HepG2 (cell line): Measurements from ENCODE around the gene ANGPTL2. TPM values are rescaled to one million over a fixed set of nuclear protein-coding genes. Genes with fewer than 3 reads are reported as not detected.

Source experiments
- ATAC-seq: fragments of 200-7000 bp; cut with Tn5 transposase; 3 replicates; pipeline ENCODE4 v1.9.1; 2020; ENCODE audit warnings: mild to moderate bottlenecking, moderate library complexity
- BruUV-seq: library from RNA; stranded (reverse); fragments of 400-500 nt; replicated peaks from 2 replicates; lab custom pipeline; 2021; lab: Mats Ljungman, UMichigan
- CTCF ChIA-PET: fragments of 300-600 bp; formaldehyde crosslinking; extraction: SDS; loops from one replicate; lab custom pipeline; 2021; ENCODE audit warnings: low total read pairs, inconsistent platforms, low intra/inter-chr PET ratio; lab: Yijun Ruan, JAX
- POLR2A ChIA-PET: fragments of 350-600 bp; sonication (Branson Sonifier 250); formaldehyde crosslinking; loops from one replicate; lab custom pipeline; 2020; ENCODE audit warnings: antibody characterized with exemption, inconsistent platforms; lab: Yijun Ruan, JAX
- DNase-seq: peaks from one replicate; pipeline ENCODE4 v3.0.0-alpha.2; 2015; ENCODE audit warnings: low spot score
- FAIRE-seq: peaks from 3 replicates; lab custom pipeline; 2011; peaks lifted over from hg19 to GRCh38; lab: Jason Lieb, UNC
- H2AFZ ChIP-seq: one replicate; pipeline ENCODE4 v1.6.1; 2011; ENCODE audit warnings: low read length, inconsistent platforms
- H3K27ac ChIP-seq: fragments of 300-600 bp; 3 replicates; pipeline ENCODE4 v1.8.0; 2011; ENCODE audit warnings: mixed run types, mild to moderate bottlenecking, mixed read lengths, low read length, inconsistent platforms; ENCODE audit not compliant: insufficient read depth; ENCODE audit errors: extremely low read length
- H3K27me3 ChIP-seq, 2 experiments: fragments of 200-600 bp in 1 of 2; 2 replicates in 1 of 2; 3 replicates in 1 of 2; pipeline versions ENCODE4 v1.6.0 to v1.8.0; 2011; ENCODE audit warnings: low read length in 2 of 2, mild to moderate bottlenecking in 2 of 2, moderate library complexity in 2 of 2, inconsistent platforms in 1 of 2; ENCODE audit not compliant: insufficient read depth in 2 of 2, control insufficient read depth in 1 of 2
- H3K36me3 ChIP-seq, 2 experiments: fragments of 200-600 bp in 1 of 2; replicated peaks in 1 of 2; 2 replicates in 1 of 2; 3 replicates in 1 of 2; pipeline versions ENCODE4 v1.5.1 to v1.8.0; 2011; ENCODE audit warnings: low read length in 2 of 2, inconsistent platforms in 1 of 2; ENCODE audit not compliant: insufficient read depth in 2 of 2, control insufficient read depth in 1 of 2
- H3K4me1 ChIP-seq: 2 replicates; pipeline ENCODE4 v1.5.1; 2012; ENCODE audit warnings: low read length, inconsistent platforms; ENCODE audit not compliant: insufficient read depth
- H3K4me2 ChIP-seq: 2 replicates; pipeline ENCODE4 v1.6.0; 2011; ENCODE audit warnings: low read depth, low read length, inconsistent platforms
- H3K4me3 ChIP-seq, 3 experiments: fragments of 200-600 bp in 1 of 3; sonication (generic), shearing (Covaris generic) in 1 of 3; replicated peaks in 1 of 3; 2 replicates each; pipeline ENCODE4 v1.5.1; 2011 to 2016; ENCODE audit warnings: low read length in 3 of 3, inconsistent platforms in 2 of 3, low read depth in 2 of 3, mild to moderate bottlenecking in 2 of 3, control low read depth in 1 of 3, mixed read lengths in 1 of 3; ENCODE audit not compliant: insufficient read depth in 1 of 3
- H3K79me2 ChIP-seq: one replicate; pipeline ENCODE4 v1.6.1; 2011; ENCODE audit warnings: low read length, inconsistent platforms; ENCODE audit not compliant: insufficient read depth
- H3K9ac ChIP-seq: 2 replicates; pipeline ENCODE4 v1.6.0; 2011; ENCODE audit warnings: mild to moderate bottlenecking, low read depth, low read length, inconsistent platforms; ENCODE audit not compliant: insufficient read depth
- H3K9me3 ChIP-seq: 2 replicates; pipeline ENCODE4 v1.5.1; 2012; ENCODE audit warnings: mild to moderate bottlenecking, low read length
- H4K20me1 ChIP-seq: 2 replicates; pipeline ENCODE4 v1.6.0; 2011; ENCODE audit warnings: inconsistent platforms, mild to moderate bottlenecking, low read length, moderate library complexity; ENCODE audit not compliant: insufficient read depth
- BCL3 ChIP-seq: sonication (generic); formaldehyde crosslinking; IDR thresholded peaks from 2 replicates; pipeline ENCODE4 v1.5.1; 2020; ENCODE audit warnings: mild to moderate bottlenecking, missing genetic modification reagents, moderate library complexity
- HNF4G ChIP-seq, 2 experiments: sonication (generic) in 1 of 2; formaldehyde crosslinking in 1 of 2; IDR thresholded peaks; 2 replicates each; pipeline versions ENCODE4 v1.4.0 to v1.6.1; 2011 to 2020; ENCODE audit warnings: borderline replicate concordance in 2 of 2, low read depth in 2 of 2, mild to moderate bottlenecking in 2 of 2, low read length in 1 of 2, missing genetic modification reagents in 1 of 2, moderate library complexity in 1 of 2
- KAT8 ChIP-seq: IDR thresholded peaks from 2 replicates; pipeline ENCODE4 v1.6.1; 2016; ENCODE audit warnings: missing genetic modification reagents, missing compliant biosample characterization
- MAFK ChIP-seq, 2 experiments: IDR thresholded peaks in 1 of 2; conservative IDR thresholded peaks in 1 of 2; 2 replicates each; pipeline ENCODE4 v1.6.1; 2011; ENCODE audit warnings: improper control_type of control experiment in 2 of 2, low read length in 2 of 2
- ZEB1 ChIP-seq: IDR thresholded peaks from 2 replicates; pipeline ENCODE4 v1.6.1; 2012; ENCODE audit warnings: mild to moderate bottlenecking, low read depth, inconsistent platforms; ENCODE audit not compliant: insufficient replicate concordance
- ZNF775 ChIP-seq: sonication (generic); formaldehyde crosslinking; IDR thresholded peaks from 2 replicates; pipeline ENCODE4 v1.4.0; 2020; ENCODE audit warnings: missing genetic modification reagents, mild to moderate bottlenecking, moderate library complexity, borderline replicate concordance
- WGBS: methylation state at CpG from one replicate; pipeline ENCODE4 v1.1.6; 2017; ENCODE audit warnings: low lambda C conversion rate; 5-methylcytosine and 5-hydroxymethylcytosine counted together
- in situ Hi-C: cut with HindIII; loops from 2 replicates; pipeline ENCODE4 v1.10.0; 2017; ENCODE audit warnings: low pct_unique_long_range_greater_than_20kb; ENCODE audit not compliant: extremely low pct_ligation_motif_present
- intact Hi-C: fragments of 100-400 bp; cut with micrococcal nuclease; formaldehyde crosslinking; loops from one replicate; pipeline ENCODE4 v1.10.0; 2022; ENCODE audit not compliant: unreplicated experiment
- polyA plus RNA-seq, 8 experiments: library from polyadenylated mRNA; depleted of rRNA in 3 of 8; stranded (reverse) in 7 of 8; unstranded in 1 of 8; fragments of >200 nt; fragmentation: Illumina TruSeq in 4 of 8; extraction: Trizol in 4 of 8; gene quantifications; 2 replicates each; pipeline versions ENCODE4 v1.2.1 to v1.2.3, GENCODE V29; 2011 to 2016; ENCODE audit warnings: low read depth in 4 of 8, missing spikeins in 1 of 8, mixed read lengths in 1 of 8; ENCODE audit not compliant: insufficient read depth in 1 of 8
- total RNA-seq, 5 experiments: library from RNA; depleted of rRNA; stranded (reverse); fragments of >200 nt; fragmentation: Illumina TruSeq; extraction: Trizol; gene quantifications; 2 replicates each; pipeline ENCODE4 v1.2.3, GENCODE V29; 2016; ENCODE audit warnings: low read depth in 1 of 5

ANGPTL2 gene
- total and polyA plus RNA-seq, 2 of the 13 experiments (the other 11 are each of a cell fraction or from before 2014, with no cell fraction given): 0.91 to 21.0 TPM

GRCh38 chr9:127118597-127119319, 3.7 kb downstream of the ANGPTL2 start:
- FAIRE-seq (no peak), DNase-seq (no peak), ATAC-seq (no peak)
- 100% methylated on average over 7 of the region's 8 CpGs for WGBS
- TF ChIP-seq ZNF775 (CRISPR knock-in tag) (no peak), HNF4G (IDR thresholded peaks at IDR 0.05; ENCODE audit: borderline replicate concordance, low read depth, low read length) (no peak), HNF4G (CRISPR knock-in tag; IDR thresholded peaks at IDR 0.05; ENCODE audit: borderline replicate concordance, low read depth) (no peak), KAT8 (no peak), BCL3 (CRISPR knock-in tag) (no peak), ZEB1 (no peak), MAFK (conservative IDR thresholded peaks at IDR 0.05 in 1 of 2, IDR thresholded peaks at IDR 0.05 in 1 of 2; ENCODE audit: low read length in 2 of 2) (no peak)
- no peak overlapping the region for H3K27ac ChIP-seq
- no peaks in the 10 kb centered on the region for H3K9me3 ChIP-seq
- ChIA-PET POLR2A (no interaction called here), CTCF (no interaction called here)
- in situ Hi-C loops: no loop called here
- no peaks in the 10 kb centered on the region for H3K36me3 ChIP-seq
- no peaks in the 10 kb centered on the region for H4K20me1 ChIP-seq
- H3K9ac ChIP-seq: no peak overlapping the region
- no peaks in the 10 kb centered on the region; a peak in 1 of 5 replicates for H3K27me3 ChIP-seq
- H3K4me3 ChIP-seq: no peak overlapping the region
- intact Hi-C loops: no loop called here
- H3K4me2 ChIP-seq: no peak overlapping the region
- H2AFZ ChIP-seq: no peak overlapping the region
- no TSS peak for BruUV-seq
- peaks cover 36% of the 10 kb centered on the region for H3K4me1 ChIP-seq
- H3K79me2 ChIP-seq: no peaks in the 10 kb centered on the region
